Vagina (tissue), 2 donors: ENCODE results near the gene LAMB1. TPM values are rescaled to one million over a fixed set of nuclear protein-coding genes. Genes with fewer than 3 reads are reported as not detected.

ENCODE experiments used
- DNase-seq, 2 donors: peaks; one replicate each; pipeline ENCODE4 v3.0.0-alpha.2; 2017; ENCODE audit errors: extremely low spot score in 2 of 2
- H3K27ac ChIP-seq: fragments of 200-600 bp; sonication (generic); one replicate; pipeline ENCODE4 v1.5.1; 2019
- H3K27me3 ChIP-seq: fragments of 200-600 bp; sonication (generic); one replicate; pipeline ENCODE4 v1.5.1; 2019
- H3K36me3 ChIP-seq, 2 donors: fragments of 200-600 bp; sonication (generic); one replicate each; pipeline ENCODE4 v1.5.1; 2017 to 2019
- H3K4me1 ChIP-seq: fragments of 200-600 bp; sonication (generic); one replicate; pipeline ENCODE4 v1.5.1; 2019
- H3K4me3 ChIP-seq, 2 donors: fragments of 200-600 bp; sonication (generic); 1 replicate in 1 of 2; 2 replicates in 1 of 2; pipeline ENCODE4 v1.5.1; 2016 to 2019
- H3K9me3 ChIP-seq: fragments of 200-600 bp; sonication (generic); one replicate; pipeline ENCODE4 v1.5.1; 2019
- POLR2A ChIP-seq, 2 donors: fragments of 450-650 bp; IDR thresholded peaks; one replicate each; pipeline ENCODE4 v1.6.1; 2017; ENCODE audit warnings: antibody characterized with exemption in 2 of 2, mild to moderate bottlenecking in 2 of 2, moderate library complexity in 2 of 2
- POLR2AphosphoS5 ChIP-seq, 2 donors: sonication (generic); formaldehyde crosslinking; IDR thresholded peaks; one replicate each; pipeline ENCODE4 v1.9.0; 2017; ENCODE audit warnings: antibody characterized with exemption in 2 of 2, mild to moderate bottlenecking in 2 of 2, low read depth in 1 of 2; ENCODE audit not compliant: insufficient read depth in 1 of 2
- intact Hi-C: fragments of 100-400 bp; cut with DNase I; formaldehyde crosslinking; loops from one replicate; pipeline ENCODE4 v1.15.1; 2023
- total RNA-seq: library from RNA; depleted of rRNA; stranded (reverse); fragments of >200 nt; gene quantifications from one replicate; pipeline ENCODE4 v1.2.3, GENCODE V29; 2016
- TF ChIP-seq, protein P1 (sequence below), 3 experiments: fragments of 450-650 bp in 2 of 3; fragments of 200-600 bp in 1 of 3; sonication (generic) in 1 of 3; IDR thresholded peaks; one replicate each; pipeline ENCODE4 v1.5.1; 2017 to 2019; ENCODE audit warnings: antibody characterized with exemption in 3 of 3, mild to moderate bottlenecking in 2 of 3, moderate library complexity in 2 of 3

The LAMB1 gene
- total RNA-seq, 1 donor from 2014 or later: 152 TPM

DNA sequence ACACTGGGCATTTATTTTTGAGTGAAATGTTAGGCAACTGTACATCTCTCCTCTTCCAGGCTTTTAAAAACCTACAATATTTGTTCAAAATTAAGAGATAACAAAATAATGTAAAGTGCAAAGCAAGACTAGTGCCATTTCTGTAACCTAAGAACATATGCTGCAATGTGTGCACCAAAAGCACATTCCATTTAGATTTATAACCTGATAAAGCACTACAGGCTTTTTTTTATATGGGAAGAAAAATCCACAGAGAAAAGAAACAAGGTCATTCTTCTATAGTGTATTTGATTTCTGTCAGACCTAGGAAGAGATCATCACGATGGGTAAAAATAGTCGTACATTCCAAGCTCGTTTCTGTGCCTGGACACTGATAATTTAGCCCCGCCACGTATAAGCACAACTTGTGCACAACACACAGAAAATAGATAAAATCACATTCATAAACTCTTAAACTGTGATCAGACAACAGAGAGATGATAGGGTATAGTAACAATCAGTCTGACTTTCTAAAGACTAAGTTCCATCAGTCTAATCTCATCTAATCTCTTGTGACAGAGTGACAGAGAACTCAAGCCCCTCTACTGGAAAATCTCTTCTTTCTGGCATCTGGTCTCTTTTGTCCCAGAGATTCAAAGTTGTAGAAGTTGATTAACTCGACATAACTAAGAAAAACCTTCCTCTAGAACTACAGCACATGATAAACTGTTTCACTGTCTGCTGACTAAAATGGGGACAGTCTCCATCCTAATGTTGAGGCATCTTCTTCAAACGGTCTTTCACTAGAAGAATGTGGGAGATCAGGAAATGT is 6.7 kb downstream of the LAMB1 start:
- TF ChIP-seq, protein P1, sequence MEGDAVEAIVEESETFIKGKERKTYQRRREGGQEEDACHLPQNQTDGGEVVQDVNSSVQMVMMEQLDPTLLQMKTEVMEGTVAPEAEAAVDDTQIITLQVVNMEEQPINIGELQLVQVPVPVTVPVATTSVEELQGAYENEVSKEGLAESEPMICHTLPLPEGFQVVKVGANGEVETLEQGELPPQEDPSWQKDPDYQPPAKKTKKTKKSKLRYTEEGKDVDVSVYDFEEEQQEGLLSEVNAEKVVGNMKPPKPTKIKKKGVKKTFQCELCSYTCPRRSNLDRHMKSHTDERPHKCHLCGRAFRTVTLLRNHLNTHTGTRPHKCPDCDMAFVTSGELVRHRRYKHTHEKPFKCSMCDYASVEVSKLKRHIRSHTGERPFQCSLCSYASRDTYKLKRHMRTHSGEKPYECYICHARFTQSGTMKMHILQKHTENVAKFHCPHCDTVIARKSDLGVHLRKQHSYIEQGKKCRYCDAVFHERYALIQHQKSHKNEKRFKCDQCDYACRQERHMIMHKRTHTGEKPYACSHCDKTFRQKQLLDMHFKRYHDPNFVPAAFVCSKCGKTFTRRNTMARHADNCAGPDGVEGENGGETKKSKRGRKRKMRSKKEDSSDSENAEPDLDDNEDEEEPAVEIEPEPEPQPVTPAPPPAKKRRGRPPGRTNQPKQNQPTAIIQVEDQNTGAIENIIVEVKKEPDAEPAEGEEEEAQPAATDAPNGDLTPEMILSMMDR (IDR thresholded peaks at IDR 0.05): no peak
- TF ChIP-seq POLR2AphosphoS5 (IDR thresholded peaks at IDR 0.05; ENCODE audit: insufficient read depth in 1 of 2, low read depth in 1 of 2) (no peak), POLR2A (IDR thresholded peaks at IDR 0.05) (no peak)
- Histone ChIP-seq H3K36me3 (no peaks in the 10 kb centered on the region), H3K27me3 (no peaks in the 10 kb centered on the region), H3K4me3 (no peak overlapping the region), H3K27ac (peak overlapping the region; percentile 31), H3K4me1 (peaks cover 26% of the 10 kb centered on the region), H3K9me3 (no peaks in the 10 kb centered on the region)
- no peak for DNase-seq
- intact Hi-C loops: no loop called here

DNA sequence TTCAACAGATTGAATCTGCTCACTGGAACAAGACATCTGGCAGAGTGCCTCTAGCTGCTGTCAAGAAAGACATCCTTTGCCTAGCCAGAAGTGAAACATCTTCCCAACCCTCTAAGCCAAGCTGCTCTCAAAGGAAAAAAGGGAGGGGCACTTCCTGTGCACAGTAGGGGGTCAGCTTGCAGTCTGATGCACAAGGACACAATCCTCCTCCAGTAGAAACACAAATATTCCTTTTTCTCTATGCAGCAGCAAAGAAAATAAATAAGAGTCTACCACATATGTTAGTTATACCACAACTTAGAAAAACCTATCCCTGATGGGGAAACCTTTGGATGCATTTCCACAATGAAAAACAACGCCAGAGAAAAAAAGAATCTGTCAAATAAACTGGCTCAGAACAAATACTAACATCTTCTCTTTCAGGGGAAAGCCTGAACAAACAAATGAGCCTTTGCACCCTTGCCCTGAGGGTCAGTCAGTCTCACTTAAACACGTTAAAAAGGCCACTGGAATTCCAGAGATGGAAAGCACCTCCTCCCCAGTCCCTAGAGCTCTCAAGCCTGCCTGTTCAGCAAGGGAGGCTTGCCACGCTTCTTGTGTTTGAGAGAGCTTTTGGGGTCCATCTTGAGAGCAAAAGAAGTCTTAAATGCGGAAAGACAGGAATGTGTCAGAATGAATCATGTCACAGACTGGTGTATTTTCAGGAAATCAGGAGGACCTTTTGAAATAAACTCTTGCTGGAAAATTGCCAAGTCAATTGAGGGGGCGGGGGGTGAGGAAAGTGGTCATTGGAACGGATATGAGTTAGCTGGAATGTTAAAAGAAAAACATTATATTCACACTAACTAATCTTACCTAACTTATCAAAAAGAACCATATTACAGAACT is 7.5 kb downstream of the LAMB1 start:
- Histone ChIP-seq H3K27ac (peak overlapping the region; percentile 31), H3K4me3 (no peak overlapping the region), H3K4me1 (peaks cover 20% of the 10 kb centered on the region), H3K27me3 (no peaks in the 10 kb centered on the region), H3K36me3 (no peaks in the 10 kb centered on the region), H3K9me3 (no peaks in the 10 kb centered on the region)
- intact Hi-C loops: no loop called here
- TF ChIP-seq, protein P1 (IDR thresholded peaks at IDR 0.05): no peak
- TF ChIP-seq POLR2AphosphoS5 (IDR thresholded peaks at IDR 0.05; ENCODE audit: insufficient read depth in 1 of 2, low read depth in 1 of 2) (no peak), POLR2A (IDR thresholded peaks at IDR 0.05) (no peak)
- DNase-seq: no peak

DNA sequence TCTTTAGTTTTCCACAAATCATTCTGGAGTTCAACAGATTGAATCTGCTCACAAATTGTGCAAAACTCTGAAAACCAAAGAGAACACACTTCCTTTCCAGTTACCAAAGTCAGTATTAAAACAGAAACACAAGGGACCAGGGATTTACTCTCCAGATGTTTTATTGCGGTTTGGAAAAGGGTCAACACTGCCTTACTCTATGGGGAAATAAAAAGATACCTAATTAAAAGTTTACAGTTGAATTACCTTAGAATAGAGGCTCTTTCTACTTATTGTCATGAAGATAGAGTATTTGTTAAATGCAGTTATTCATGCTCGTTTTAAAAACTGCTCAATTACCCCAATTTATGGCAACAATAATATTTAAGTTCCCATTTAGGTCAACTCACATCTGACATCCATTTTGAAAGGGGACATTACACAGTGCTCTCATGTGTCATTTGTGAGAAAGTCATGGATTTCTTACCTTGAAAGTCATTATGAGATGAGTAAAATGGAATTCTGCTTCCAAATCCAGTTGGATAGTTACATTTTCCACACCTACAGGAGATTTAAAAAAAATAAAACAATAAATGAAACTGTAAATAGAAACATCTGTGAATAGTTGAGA is 8.4 kb downstream of the LAMB1 start:
- Histone ChIP-seq H3K27ac (no peak overlapping the region), H3K4me3 (no peak overlapping the region), H3K9me3 (no peaks in the 10 kb centered on the region), H3K36me3 (no peaks in the 10 kb centered on the region), H3K4me1 (peaks cover 20% of the 10 kb centered on the region), H3K27me3 (no peaks in the 10 kb centered on the region)
- no peak for TF ChIP-seq POLR2A (IDR thresholded peaks at IDR 0.05)
- TF ChIP-seq, protein P1 (IDR thresholded peaks at IDR 0.05): no peak
- TF ChIP-seq POLR2AphosphoS5 (IDR thresholded peaks at IDR 0.05; ENCODE audit: insufficient read depth in 1 of 2, low read depth in 1 of 2): no peak
- intact Hi-C loops: no loop called here
- no peak for DNase-seq

DNA sequence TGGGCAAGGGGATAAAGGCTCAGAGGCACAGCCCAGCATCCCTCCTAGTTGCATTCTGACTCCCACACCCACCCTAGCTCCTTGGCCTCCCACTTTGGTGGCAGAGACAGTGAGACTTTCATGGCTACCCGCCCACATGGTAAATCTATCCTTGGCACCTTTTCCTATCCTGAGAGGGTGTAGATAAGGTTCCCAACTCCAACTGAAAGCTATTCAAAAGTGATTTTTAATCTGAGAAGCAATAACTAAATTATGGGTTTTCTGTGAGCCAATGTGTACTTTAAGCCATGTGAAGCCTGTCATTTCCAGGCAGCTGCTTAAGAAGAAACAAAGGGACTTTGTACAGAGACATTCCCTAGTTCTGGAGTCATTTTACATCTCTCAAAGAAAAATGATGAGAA is 9.1 kb downstream of the LAMB1 start:
- H3K36me3 ChIP-seq: no peaks in the 10 kb centered on the region
- no peaks in the 10 kb centered on the region for H3K27me3 ChIP-seq
- H3K4me3 ChIP-seq: no peak overlapping the region
- TF ChIP-seq POLR2AphosphoS5 (IDR thresholded peaks at IDR 0.05; ENCODE audit: insufficient read depth in 1 of 2, low read depth in 1 of 2): no peak
- TF ChIP-seq, protein P1 (IDR thresholded peaks at IDR 0.05): no peak
- no peak for TF ChIP-seq POLR2A (IDR thresholded peaks at IDR 0.05)
- peaks cover 20% of the 10 kb centered on the region for H3K4me1 ChIP-seq
- DNase-seq: no peak
- no peak overlapping the region for H3K27ac ChIP-seq
- no peaks in the 10 kb centered on the region for H3K9me3 ChIP-seq
- intact Hi-C loops: no loop called here
